ENCODE measurements around the gene MYBPC1. TPM values are rescaled to one million over a fixed set of nuclear protein-coding genes. Genes with fewer than 3 reads are reported as not detected.

Gene MYBPC1
- total RNA-seq, 4 donors from 2014 or later, result 2,958 to 5,874 (median 4,932) TPM

GRCh38 chr12:101703487-101703886, 108.7 kb downstream of the MYBPC1 start:
- in situ Hi-C loops (cut with MboI; ENCODE audit: low sequenced_read_pairs in 4 of 4) (no loop called here), intact Hi-C loops (cut with DNase I; ENCODE audit: low total_unique reads) (no loop called here)
- Histone ChIP-seq H3K27ac (no peak overlapping the region), H3K27me3 (no peaks in the 10 kb centered on the region), H3K9me3 (no peaks in the 10 kb centered on the region), H3K4me3 (no peak overlapping the region), H3K4me1 (peaks cover 38 to 39% of the 10 kb centered on the region in 2 donors), H3K36me3 (no peaks in the 10 kb centered on the region)
- TF ChIP-seq CTCF (IDR thresholded peaks at IDR 0.05 in 4 of 5, conservative IDR thresholded peaks at IDR 0.05 in 1 of 5) (no peak), POLR2A (IDR thresholded peaks at IDR 0.05) (no peak)
- no peak for ATAC-seq
- DNase-seq, result no peak

GRCh38 chr12:101706403-101706802, 111.6 kb downstream of the MYBPC1 start:
- H3K27me3 ChIP-seq, result no peaks in the 10 kb centered on the region
- DNase-seq, result no peak
- peaks cover 12 to 16% of the 10 kb centered on the region in 2 donors for H3K4me1 ChIP-seq

GRCh38 chr12:101707131-101707782, 112.5 kb downstream of the MYBPC1 start:
- TF ChIP-seq CTCF (IDR thresholded peaks at IDR 0.05 in 4 of 5, conservative IDR thresholded peaks at IDR 0.05 in 1 of 5) (no peak), POLR2A (IDR thresholded peaks at IDR 0.05) (no peak)
- no peak for ATAC-seq
- H3K4me3 ChIP-seq, result no peak overlapping the region
- no peaks in the 10 kb centered on the region for H3K27me3 ChIP-seq
- in situ Hi-C loops (cut with MboI; ENCODE audit: low sequenced_read_pairs in 4 of 4) (no loop called here), intact Hi-C loops (cut with DNase I; ENCODE audit: low total_unique reads) (no loop called here)
- H3K4me1 ChIP-seq, result peaks cover 4 to 8% of the 10 kb centered on the region in 2 donors
- no peaks in the 10 kb centered on the region for H3K9me3 ChIP-seq
- H3K36me3 ChIP-seq, result no peaks in the 10 kb centered on the region
- no peak for DNase-seq
- H3K27ac ChIP-seq, result no peak overlapping the region

More at GRCh38 chr12:101706403-101706802, 111.6 kb downstream of the MYBPC1 start:
- intact Hi-C loops (cut with DNase I; ENCODE audit: low total_unique reads) (no loop called here), in situ Hi-C loops (cut with MboI; ENCODE audit: low sequenced_read_pairs in 4 of 4) (no loop called here)
- no peak for ATAC-seq
- TF ChIP-seq POLR2A (IDR thresholded peaks at IDR 0.05), result no peak
- TF ChIP-seq CTCF (IDR thresholded peaks at IDR 0.05 in 4 of 5, conservative IDR thresholded peaks at IDR 0.05 in 1 of 5), result no peak
- Histone ChIP-seq H3K9me3 (no peaks in the 10 kb centered on the region), H3K4me3 (no peak overlapping the region), H3K27ac (no peak overlapping the region), H3K36me3 (no peaks in the 10 kb centered on the region)

- TF ChIP-seq CTCF (IDR thresholded peaks at IDR 0.05 in 4 of 5, conservative IDR thresholded peaks at IDR 0.05 in 1 of 5) (no peak), POLR2A (IDR thresholded peaks at IDR 0.05) (no peak)
- intact Hi-C loops (cut with DNase I; ENCODE audit: low total_unique reads), result no loop called here
- H3K27ac ChIP-seq, result no peak overlapping the region
- H3K27me3 ChIP-seq, result no peaks in the 10 kb centered on the region
- H3K36me3 ChIP-seq, result no peaks in the 10 kb centered on the region
- no peak overlapping the region for H3K4me3 ChIP-seq
- H3K4me1 ChIP-seq, result peaks cover 19 to 22% of the 10 kb centered on the region in 2 donors
- ATAC-seq (no peak), DNase-seq (no peak)
- in situ Hi-C loops (cut with MboI; ENCODE audit: low sequenced_read_pairs in 4 of 4), result no loop called here
- H3K9me3 ChIP-seq, result no peaks in the 10 kb centered on the region
Observed at GRCh38 chr12:101710288-101710687, 115.5 kb downstream of the MYBPC1 start.
